Right atrium auricular region (tissue), 2 donors: ENCODE results near the gene GLI2. TPM values are rescaled to one million over a fixed set of nuclear protein-coding genes. Genes with fewer than 3 reads are reported as not detected.

Experiments used
- DNase-seq: peaks from one replicate; pipeline ENCODE4 v3.0.0-alpha.2; 2019; ENCODE audit warnings: low spot score
- H3K27ac ChIP-seq, 2 donors: fragments of 200-600 bp; sonication (generic); 1 replicate in 1 of 2; 2 replicates in 1 of 2; pipeline ENCODE4 v1.5.1; 2016 to 2019
- H3K27me3 ChIP-seq, 2 donors: fragments of 200-600 bp; sonication (generic); one replicate each; pipeline versions ENCODE4 v1.5.1 to v1.6.0; 2017 to 2019
- H3K36me3 ChIP-seq: fragments of 200-600 bp; sonication (generic); one replicate; pipeline ENCODE4 v1.5.1; 2016
- H3K4me1 ChIP-seq, 2 donors: fragments of 200-600 bp; sonication (generic); one replicate each; pipeline versions ENCODE4 v1.5.1 to v1.6.0; 2017 to 2019
- H3K4me3 ChIP-seq, 2 donors: fragments of 200-600 bp; sonication (generic); 1 replicate in 1 of 2; 2 replicates in 1 of 2; pipeline ENCODE4 v1.5.1; 2017 to 2019; ENCODE audit warnings: mild to moderate bottlenecking in 1 of 2, moderate library complexity in 1 of 2
- H3K9me3 ChIP-seq, 2 donors: fragments of 200-600 bp; sonication (generic); one replicate each; pipeline ENCODE4 v1.5.1; 2019
- CTCF ChIP-seq, 2 donors: fragments of 200-600 bp; sonication (generic); IDR thresholded peaks; one replicate each; pipeline ENCODE4 v1.5.1; 2019; ENCODE audit warnings: antibody characterized with exemption in 2 of 2
- total RNA-seq, 2 donors: library from RNA; depleted of rRNA; stranded (reverse); fragments of >200 nt; gene quantifications; one replicate each; pipeline ENCODE4 v1.1.0, GENCODE V29; 2016

The GLI2 gene
- total RNA-seq, 2 donors from 2014 or later = 1.5 to 3.5 TPM

GRCh38 chr2:120736624-120737339 lies 1.1 kb downstream of the GLI2 start:
- TF ChIP-seq CTCF (IDR thresholded peaks at IDR 0.05) = no peak
- H3K27me3 ChIP-seq = no peaks in the 10 kb centered on the region
- peaks cover 0 to 34% of the 10 kb centered on the region in 2 donors for H3K4me1 ChIP-seq
- peak overlapping the region; percentile 75 to 77 for H3K27ac ChIP-seq
- H3K4me3 ChIP-seq = peak overlapping the region; percentile 36 to 60
- no peaks in the 10 kb centered on the region for H3K36me3 ChIP-seq
- peak; percentile 73 for DNase-seq
- no peaks in the 10 kb centered on the region for H3K9me3 ChIP-seq

- Histone ChIP-seq H3K27me3 (no peaks in the 10 kb centered on the region), H3K27ac (peak overlapping the region; percentile 75 to 77), H3K9me3 (no peaks in the 10 kb centered on the region), H3K36me3 (no peaks in the 10 kb centered on the region), H3K4me3 (peak overlapping the region; percentile 36 to 60), H3K4me1 (peaks cover 0 to 37% of the 10 kb centered on the region in 2 donors)
- TF ChIP-seq CTCF (IDR thresholded peaks at IDR 0.05) = no peak
- peak; percentile 50 for DNase-seq
These were observed 1.9 kb downstream of the GLI2 start for GRCh38 chr2:120737340-120738101.

- peaks cover 0 to 2% of the 10 kb centered on the region in 2 donors for H3K27me3 ChIP-seq
- no peaks in the 10 kb centered on the region for H3K36me3 ChIP-seq
- no peak for TF ChIP-seq CTCF (IDR thresholded peaks at IDR 0.05)
- DNase-seq = no peak
- peak overlapping the region; percentile 75 to 77 for H3K27ac ChIP-seq
- no peaks in the 10 kb centered on the region for H3K9me3 ChIP-seq
- peak overlapping the region in 1 of 2 donors; percentile 60 for H3K4me3 ChIP-seq
- peaks cover 0 to 37% of the 10 kb centered on the region in 2 donors for H3K4me1 ChIP-seq
These were observed 2.4 kb downstream of the GLI2 start for GRCh38 chr2:120738117-120738516.

- peak; percentile 57 for DNase-seq
- no peaks in the 10 kb centered on the region for H3K36me3 ChIP-seq
- no peaks in the 10 kb centered on the region for H3K9me3 ChIP-seq
- H3K4me3 ChIP-seq = no peak overlapping the region
- peaks cover 0 to 37% of the 10 kb centered on the region in 2 donors for H3K4me1 ChIP-seq
- peaks cover 0 to 2% of the 10 kb centered on the region in 2 donors for H3K27me3 ChIP-seq
- peak overlapping the region in 1 of 2 donors; percentile 77 for H3K27ac ChIP-seq
- TF ChIP-seq CTCF (IDR thresholded peaks at IDR 0.05) = no peak
These were observed 3.2 kb downstream of the GLI2 start for GRCh38 chr2:120738786-120739437.

- peaks cover 0 to 2% of the 10 kb centered on the region in 2 donors for H3K27me3 ChIP-seq
- no peak overlapping the region for H3K4me3 ChIP-seq
- no peaks in the 10 kb centered on the region for H3K9me3 ChIP-seq
- DNase-seq = peak; percentile 52
- no peak for TF ChIP-seq CTCF (IDR thresholded peaks at IDR 0.05)
- H3K36me3 ChIP-seq = no peaks in the 10 kb centered on the region
- peaks cover 0 to 37% of the 10 kb centered on the region in 2 donors for H3K4me1 ChIP-seq
- no peak overlapping the region for H3K27ac ChIP-seq
These were observed 3.9 kb downstream of the GLI2 start for GRCh38 chr2:120739438-120740090.
